H9 (cell line): ENCODE results near the gene ILF2. TPM values are rescaled to one million over a fixed set of nuclear protein-coding genes. Genes with fewer than 3 reads are reported as not detected.

Experiments
- DNase-seq: peaks from one replicate; pipeline ENCODE4 v3.0.0-alpha.2; 2017
- H2AFZ ChIP-seq: one replicate; pipeline ENCODE4 v1.6.1; 2013; ENCODE audit warnings: mild to moderate bottlenecking, low read length, control low read depth, moderate library complexity
- H2AK5ac ChIP-seq: 2 replicates; pipeline ENCODE4 v1.6.1; 2013; ENCODE audit warnings: low read length, control low read depth, mixed read lengths; ENCODE audit not compliant: insufficient read length
- H2BK120ac ChIP-seq: one replicate; pipeline ENCODE4 v1.6.1; 2013; ENCODE audit warnings: low read depth, mild to moderate bottlenecking, low read length, control low read depth, inconsistent platforms; ENCODE audit not compliant: poor library complexity, severe bottlenecking
- H2BK12ac ChIP-seq: 2 replicates; pipeline ENCODE4 v1.6.1; 2013; ENCODE audit warnings: low read length, control low read depth, mixed read lengths, low read depth; ENCODE audit not compliant: insufficient read length
- H2BK15ac ChIP-seq: 2 replicates; pipeline ENCODE4 v1.6.1; 2013; ENCODE audit warnings: low read depth, low read length, control low read depth
- H2BK20ac ChIP-seq: one replicate; pipeline ENCODE4 v1.6.1; 2013; ENCODE audit warnings: low read depth, mild to moderate bottlenecking, low read length, control low read depth, inconsistent platforms; ENCODE audit not compliant: poor library complexity, severe bottlenecking
- H2BK5ac ChIP-seq: 2 replicates; pipeline ENCODE4 v1.6.1; 2013; ENCODE audit warnings: low read length, control low read depth, mixed read lengths; ENCODE audit not compliant: insufficient read length
- H3K14ac ChIP-seq: 2 replicates; pipeline ENCODE4 v1.6.1; 2013; ENCODE audit warnings: low read length, control low read depth; ENCODE audit not compliant: insufficient read depth
- H3K18ac ChIP-seq: 2 replicates; pipeline ENCODE4 v1.6.1; 2013; ENCODE audit warnings: low read depth, mild to moderate bottlenecking, mixed read lengths, low read length, control low read depth; ENCODE audit not compliant: insufficient read length
- H3K23ac ChIP-seq: 2 replicates; pipeline ENCODE4 v1.6.1; 2013; ENCODE audit warnings: low read length, control low read depth, mixed read lengths, low read depth; ENCODE audit not compliant: insufficient read length
- H3K23me2 ChIP-seq: 2 replicates; pipeline ENCODE4 v1.6.1; 2013; ENCODE audit warnings: low read depth, mild to moderate bottlenecking, mixed read lengths, low read length, control low read depth; ENCODE audit not compliant: insufficient read length, poor library complexity, severe bottlenecking
- H3K27ac ChIP-seq: 2 replicates; pipeline ENCODE4 v1.5.1; 2013; ENCODE audit warnings: low read length, control low read depth, mixed read lengths, low read depth; ENCODE audit not compliant: insufficient read length
- H3K27me3 ChIP-seq: 2 replicates; pipeline ENCODE4 v1.6.1; 2013; ENCODE audit warnings: low read length, control low read depth, inconsistent platforms; ENCODE audit not compliant: insufficient read depth
- H3K4ac ChIP-seq: 2 replicates; pipeline ENCODE4 v1.6.1; 2013; ENCODE audit warnings: low read depth, mild to moderate bottlenecking, control low read depth, inconsistent platforms, low read length, moderate library complexity
- H3K4me1 ChIP-seq: 2 replicates; pipeline ENCODE4 v1.6.1; 2013; ENCODE audit warnings: low read length, control low read depth, inconsistent platforms; ENCODE audit not compliant: insufficient read depth
- H3K4me2 ChIP-seq: 2 replicates; pipeline ENCODE4 v1.6.1; 2013; ENCODE audit warnings: low read length, control low read depth, mixed read lengths; ENCODE audit not compliant: insufficient read length, insufficient read depth
- H3K56ac ChIP-seq: 2 replicates; pipeline ENCODE4 v1.6.1; 2013; ENCODE audit warnings: low read depth, mild to moderate bottlenecking, mixed read lengths, low read length, control low read depth; ENCODE audit not compliant: insufficient read length
- H3K79me1 ChIP-seq: 2 replicates; pipeline ENCODE4 v1.6.1; 2013; ENCODE audit warnings: low read depth, mild to moderate bottlenecking, moderate library complexity, low read length, control low read depth, inconsistent platforms; ENCODE audit not compliant: insufficient read depth, poor library complexity, severe bottlenecking
- H3K79me2 ChIP-seq: 2 replicates; pipeline ENCODE4 v1.6.1; 2013; ENCODE audit warnings: low read length, control low read depth, inconsistent platforms; ENCODE audit not compliant: insufficient read depth
- H3K9ac ChIP-seq: 2 replicates; pipeline ENCODE4 v1.6.1; 2013; ENCODE audit warnings: low read length, control low read depth, mixed read lengths; ENCODE audit not compliant: insufficient read length; ENCODE audit errors: extremely low read depth
- H3K9me3 ChIP-seq: one replicate; pipeline ENCODE4 v1.6.1; 2013; ENCODE audit warnings: low read depth, low read length, inconsistent platforms; ENCODE audit not compliant: control insufficient read depth
- H3T11ph ChIP-seq: one replicate; pipeline ENCODE4 v1.6.1; 2013; ENCODE audit warnings: mild to moderate bottlenecking, low read length, control low read depth, inconsistent platforms
- H4K20me1 ChIP-seq: one replicate; pipeline ENCODE4 v1.6.1; 2013; ENCODE audit not compliant: control insufficient read depth, insufficient read length, insufficient read depth
- H4K5ac ChIP-seq: 2 replicates; pipeline ENCODE4 v1.6.1; 2013; ENCODE audit warnings: low read depth, mild to moderate bottlenecking, mixed read lengths, low read length, control low read depth; ENCODE audit not compliant: insufficient read length
- H4K8ac ChIP-seq: replicated peaks from 2 replicates; pipeline ENCODE4 v1.6.1; 2013; ENCODE audit warnings: low read length, control low read depth, mixed read lengths, low read depth; ENCODE audit not compliant: insufficient read length
- H4K91ac ChIP-seq: 2 replicates; pipeline ENCODE4 v1.6.1; 2013; ENCODE audit warnings: low read depth, mild to moderate bottlenecking, moderate library complexity, mixed read lengths, low read length, control low read depth; ENCODE audit not compliant: insufficient read length
- H3K27ac Mint-ChIP-seq, 3 experiments: 2 replicates in 2 of 3; 3 replicates in 1 of 3; pipeline ENCODE4 v1.8.0; 2020 to 2021; ENCODE audit warnings: mixed read lengths in 3 of 3, mild to moderate bottlenecking in 1 of 3, moderate library complexity in 1 of 3
- H3K27me3 Mint-ChIP-seq: 2 replicates; pipeline ENCODE4 v1.8.0; 2021; ENCODE audit warnings: low read depth, mild to moderate bottlenecking, moderate library complexity, mixed read lengths
- H3K36me3 Mint-ChIP-seq, 3 experiments: 2 replicates in 2 of 3; 3 replicates in 1 of 3; pipeline ENCODE4 v1.8.0; 2020 to 2021; ENCODE audit warnings: low read depth in 3 of 3, mixed read lengths in 3 of 3; ENCODE audit not compliant: insufficient read depth in 1 of 3
- H3K4me1 Mint-ChIP-seq, 2 experiments: 2 replicates each; pipeline ENCODE4 v1.8.0; 2020; ENCODE audit warnings: mixed read lengths in 2 of 2
- H3K4me3 Mint-ChIP-seq, 2 experiments: 2 replicates in 1 of 2; 3 replicates in 1 of 2; pipeline ENCODE4 v1.8.0; 2020 to 2021; ENCODE audit warnings: mild to moderate bottlenecking in 2 of 2, mixed read lengths in 2 of 2, moderate library complexity in 1 of 2
- H3K9me3 Mint-ChIP-seq, 2 experiments: 2 replicates in 1 of 2; 3 replicates in 1 of 2; pipeline ENCODE4 v1.8.0; 2020; ENCODE audit warnings: mild to moderate bottlenecking in 2 of 2, mixed read lengths in 2 of 2, moderate library complexity in 1 of 2
- CTCF ChIP-seq: fragments of 200-600 bp; sonication (generic); conservative IDR thresholded peaks from 3 replicates; pipeline ENCODE4 v1.8.0; 2021; ENCODE audit warnings: antibody characterized with exemption, mild to moderate bottlenecking
- WGBS: extraction: QIAGEN DNeasy Blood & Tissue Kit; methylation state at CpG from one replicate; pipeline ENCODE4 v1.1.7; 2013; ENCODE audit warnings: missing lambda C conversion rate, low lambda C conversion rate, mixed read lengths; ENCODE audit not compliant: insufficient read length; ENCODE audit errors: extremely low coverage; 5-methylcytosine and 5-hydroxymethylcytosine counted together
- total RNA-seq: library from RNA; stranded (reverse); gene quantifications from 2 replicates; pipeline ENCODE4 v1.2.1, GENCODE V29; 2021

Gene ILF2
- total RNA-seq, 1 experiment from 2014 or later = 357 TPM

DNA sequence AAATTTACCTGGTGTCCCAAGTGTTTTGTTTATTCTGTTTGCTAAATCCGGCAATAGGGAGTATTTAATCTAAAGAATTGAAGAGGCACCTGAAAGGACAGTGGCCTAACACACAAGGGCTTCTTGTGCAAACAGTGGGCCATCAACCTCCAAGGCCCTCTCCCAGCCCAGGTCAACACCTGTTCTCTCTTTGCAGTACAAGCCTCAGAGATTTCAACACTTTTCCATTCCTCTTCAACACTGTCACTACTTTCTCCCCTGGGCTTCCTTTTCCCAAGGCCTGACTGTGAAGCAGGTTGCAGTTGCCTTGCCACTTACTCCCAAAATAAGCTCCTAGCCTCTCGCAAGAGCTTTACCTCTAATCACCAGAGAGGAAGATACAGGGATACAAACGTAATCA is 15.5 kb downstream of the ILF2 start:
- Histone ChIP-seq H3K18ac (no peak overlapping the region), H4K5ac (no peak overlapping the region), H3K79me1 (peaks cover 5% of the 10 kb centered on the region), H2AK5ac (no peak overlapping the region), H2BK120ac (no peak overlapping the region), H3K56ac (no peak overlapping the region), H3K4me1 (0 out of 2 replicates have a peak, but pooled peaks cover 2% of the 10 kb centered on the region), H3K9ac (no peak overlapping the region), H3T11ph (no peak overlapping the region), H2BK15ac (no peak overlapping the region), H3K4ac (no peak overlapping the region), H2BK12ac (no peak overlapping the region), H2BK20ac (no peak overlapping the region), H3K14ac (no peak overlapping the region), H3K4me2 (no peak overlapping the region), H2AFZ (no peak overlapping the region), H2BK5ac (no peak overlapping the region), H4K91ac (no peak overlapping the region), H3K23me2 (peaks cover 5% of the 10 kb centered on the region), H3K27me3 (no peaks in the 10 kb centered on the region), H4K20me1 (no peaks in the 10 kb centered on the region), H3K9me3 (no peaks in the 10 kb centered on the region), H3K23ac (no peak overlapping the region), H3K27ac (no peak overlapping the region), H4K8ac (no peak overlapping the region), H3K79me2 (no peaks in the 10 kb centered on the region; the same call in 1 of the 2 replicates)
- Mint-ChIP-seq H3K27me3 (no peaks in the 10 kb centered on the region; the same call in 1 of the 2 replicates), H3K27ac (no peak overlapping the region; a peak in 1 of 7 replicates), H3K4me3 (no peak overlapping the region), H3K9me3 (no peaks in the 10 kb centered on the region; a peak in 1 of 5 replicates), H3K4me1 (peaks cover 9% of the 10 kb centered on the region in 2 experiments), H3K36me3 (peaks cover 0 to 4% (median 0%) of the 10 kb centered on the region in 3 experiments; a peak in 3 of 7 replicates)
- WGBS = no CpG with 5 or more reads among the region's 3 CpGs
- DNase-seq = no peak
- no peak for TF ChIP-seq CTCF
